Endothelial cell of umbilical vein (primary cell): ENCODE results near the gene CC2D2A. TPM values are rescaled to one million over a fixed set of nuclear protein-coding genes. Genes with fewer than 3 reads are reported as not detected.

Experiments used
- BruUV-seq: library from RNA; stranded (reverse); fragments of 400-500 nt; replicated peaks from 2 replicates; lab custom pipeline; 2021; lab: Mats Ljungman, UMichigan
- CTCF ChIA-PET: fragments of 300-600, 350-600 bp; sonication (Branson Sonifier 250); formaldehyde crosslinking; loops from one replicate; lab custom pipeline; 2021; ENCODE audit warnings: antibody characterized with exemption, inconsistent platforms; lab: Charles Lee
- POLR2A ChIA-PET: fragments of 300-600, 350-600 bp; sonication (Branson Sonifier 250); formaldehyde crosslinking; loops from one replicate; lab custom pipeline; 2021; ENCODE audit warnings: antibody characterized with exemption, inconsistent platforms; lab: Charles Lee
- DNase-seq: peaks from one replicate; pipeline ENCODE4 v3.0.0-alpha.2; 2011; ENCODE audit warnings: low read depth, low spot score
- FAIRE-seq: peaks from 2 replicates; lab custom pipeline; 2011; peaks lifted over from hg19 to GRCh38; lab: Jason Lieb, UNC
- H2AFZ ChIP-seq: 2 replicates; pipeline ENCODE4 v1.6.0; 2012; ENCODE audit warnings: low read depth, low read length, control low read depth, inconsistent platforms
- H3K27ac ChIP-seq: 2 replicates; pipeline ENCODE4 v1.5.1; 2011; ENCODE audit warnings: low read depth, mild to moderate bottlenecking, control low read depth, low read length, moderate library complexity; ENCODE audit not compliant: insufficient read depth
- H3K27me3 ChIP-seq, 2 experiments: 2 replicates each; pipeline versions ENCODE4 v1.6.0 to v1.6.1; 2011; ENCODE audit warnings: low read length in 2 of 2, mixed read lengths in 1 of 2; ENCODE audit not compliant: control insufficient read depth in 2 of 2, insufficient read depth in 2 of 2
- H3K36me3 ChIP-seq, 2 experiments: 2 replicates in 1 of 2; 3 replicates in 1 of 2; pipeline ENCODE4 v1.5.1; 2011; ENCODE audit warnings: low read length in 2 of 2, mild to moderate bottlenecking in 1 of 2, moderate library complexity in 1 of 2; ENCODE audit not compliant: control insufficient read depth in 2 of 2, insufficient read depth in 2 of 2; ENCODE audit errors: extremely low read depth in 1 of 2
- H3K4me1 ChIP-seq: 3 replicates; pipeline ENCODE4 v1.5.1; 2011; ENCODE audit warnings: mild to moderate bottlenecking, low read length; ENCODE audit not compliant: control insufficient read depth, insufficient read depth; ENCODE audit errors: extremely low read depth
- H3K4me2 ChIP-seq: 2 replicates; pipeline ENCODE4 v1.6.1; 2011; ENCODE audit warnings: low read length, control low read depth, mixed read lengths; ENCODE audit not compliant: insufficient read depth
- H3K4me3 ChIP-seq, 3 experiments: fragments of 200-600 bp in 1 of 3; sonication (generic), shearing (Covaris generic) in 1 of 3; replicated peaks in 1 of 3; 2 replicates each; pipeline ENCODE4 v1.5.1; 2011 to 2016; ENCODE audit warnings: control low read depth in 3 of 3, low read length in 3 of 3, mild to moderate bottlenecking in 2 of 3, inconsistent platforms in 1 of 3, low read depth in 1 of 3, moderate library complexity in 1 of 3; ENCODE audit not compliant: insufficient read depth in 1 of 3
- H3K79me2 ChIP-seq: 2 replicates; pipeline ENCODE4 v1.6.0; 2012; ENCODE audit warnings: low read length, inconsistent platforms; ENCODE audit not compliant: control insufficient read depth, insufficient read depth
- H3K9ac ChIP-seq: replicated peaks from 2 replicates; pipeline ENCODE3; 2011; ENCODE audit warnings: low read length, control low read depth; ENCODE audit not compliant: insufficient read depth; ENCODE audit errors: extremely low read depth
- H3K9me1 ChIP-seq: replicated peaks from 3 replicates; pipeline ENCODE4 v1.6.0; 2011; ENCODE audit warnings: mild to moderate bottlenecking, low read length; ENCODE audit not compliant: control insufficient read depth, insufficient read depth; ENCODE audit errors: extremely low read depth
- H3K9me3 ChIP-seq: replicated peaks from 2 replicates; pipeline ENCODE4 v1.5.1; 2012; ENCODE audit warnings: low read length, inconsistent platforms; ENCODE audit not compliant: control insufficient read depth, insufficient read depth
- H4K20me1 ChIP-seq: replicated peaks from 2 replicates; pipeline ENCODE3; 2011; ENCODE audit warnings: mild to moderate bottlenecking, low read length; ENCODE audit not compliant: control insufficient read depth, insufficient read depth; ENCODE audit errors: extremely low read depth
- EZH2 ChIP-seq: IDR thresholded peaks from 2 replicates; pipeline ENCODE4 v1.6.1; 2012; ENCODE audit warnings: borderline replicate concordance, low read depth, mild to moderate bottlenecking, moderate library complexity, low read length, inconsistent platforms; ENCODE audit not compliant: severe bottlenecking
- FOS ChIP-seq: IDR thresholded peaks from 2 replicates; pipeline ENCODE4 v1.6.1; 2011; ENCODE audit warnings: mild to moderate bottlenecking, low read length, moderate library complexity, borderline replicate concordance; ENCODE audit not compliant: insufficient read depth
- GATA2 ChIP-seq: IDR thresholded peaks from 2 replicates; pipeline ENCODE4 v1.7.0; 2011; ENCODE audit warnings: low read depth, mild to moderate bottlenecking, moderate library complexity, mixed read lengths, low read length; ENCODE audit not compliant: insufficient read length, insufficient read depth
- JUN ChIP-seq: IDR thresholded peaks from 2 replicates; pipeline ENCODE4 v1.6.1; 2011; ENCODE audit warnings: borderline replicate concordance, low read depth; ENCODE audit not compliant: insufficient read length, insufficient read depth
- MYC ChIP-seq: IDR thresholded peaks from one replicate; pipeline ENCODE4 v1.6.1; 2011; ENCODE audit warnings: mild to moderate bottlenecking, low read depth, low read length
- POLR2A ChIP-seq: IDR thresholded peaks from 2 replicates; pipeline ENCODE4 v1.6.1; 2012; ENCODE audit warnings: low read depth, mild to moderate bottlenecking, control low read depth, low read length
- POLR2AphosphoS5 ChIP-seq: IDR thresholded peaks from 2 replicates; pipeline ENCODE4 v1.6.1; 2012; ENCODE audit warnings: low read depth, mild to moderate bottlenecking, control low read depth, low read length, moderate library complexity; ENCODE audit not compliant: insufficient read depth
- dilution Hi-C: fragments of 300-500 bp; cut with MboI; formaldehyde crosslinking; loops from one replicate; pipeline ENCODE4 v1.15.0; 2019; ENCODE audit warnings: low sequenced_read_pairs; ENCODE audit not compliant: extremely low pct_ligation_motif_present
- intact Hi-C: fragments of 100-400 bp; cut with micrococcal nuclease; formaldehyde crosslinking; loops from one replicate; pipeline ENCODE4 v1.10.0; 2022
- polyA plus RNA-seq, 4 experiments: library from polyadenylated mRNA; depleted of rRNA in 3 of 4; stranded (reverse) in 3 of 4; unstranded in 1 of 4; fragments of >200 nt; gene quantifications; 2 replicates each; pipeline versions ENCODE4 v1.2.1 to v1.2.3, GENCODE V29; 2011 to 2012; ENCODE audit warnings: missing spikeins in 1 of 4
- total RNA-seq: library from RNA; stranded (reverse); gene quantifications from 2 replicates; pipeline ENCODE4 v1.2.3, GENCODE V29; 2021
- TF ChIP-seq, protein P1 (sequence below): IDR thresholded peaks from 2 replicates; pipeline ENCODE4 v1.6.1; 2011; ENCODE audit not compliant: insufficient read depth, insufficient read length
- TF ChIP-seq, protein P2 (sequence below), 2 donors: IDR thresholded peaks; 1 replicate in 1 of 2; 2 replicates in 1 of 2; pipeline ENCODE4 v1.5.1; 2011; ENCODE audit warnings: low read length in 2 of 2, mild to moderate bottlenecking in 2 of 2, moderate library complexity in 2 of 2, control low read depth in 1 of 2, inconsistent platforms in 1 of 2, low read depth in 1 of 2; ENCODE audit not compliant: insufficient read depth in 1 of 2; ENCODE audit errors: extremely low read depth in 1 of 2

The CC2D2A gene
- total and polyA plus RNA-seq, 2 donors (not counting 3 experiments of a cell fraction or from before 2014, with no cell fraction given) = 10.2 to 22.4 TPM

DNA sequence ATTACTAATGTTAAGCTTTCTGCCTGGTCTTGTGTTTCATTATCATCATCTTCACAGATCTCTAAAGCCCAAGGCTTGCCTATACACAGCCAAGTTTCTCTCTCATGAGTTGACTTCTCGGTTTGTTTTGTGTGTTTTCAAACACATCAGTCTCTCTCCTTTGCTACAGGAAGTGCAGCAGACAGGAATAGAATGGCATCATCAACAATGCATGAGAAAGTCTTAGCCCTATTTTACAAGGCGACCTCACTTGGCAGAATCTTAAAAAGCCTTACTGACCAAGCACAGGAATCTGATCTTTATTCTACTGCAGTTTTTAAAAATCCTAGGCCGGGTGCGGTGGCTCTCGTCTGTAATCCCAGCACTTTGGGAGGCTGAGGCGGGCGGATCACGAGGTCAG lies 36.8 kb downstream of the CC2D2A start:
- no TSS peak for BruUV-seq
- ChIA-PET POLR2A (no interaction called here), CTCF (interaction anchor here (1.8 kb wide), 1 partner anchor 27 kb away, joined by 5 read pairs; no protein-coding TSS in a partner anchor)
- dilution Hi-C loops (no loop called here), intact Hi-C loops (no loop called here)
- Histone ChIP-seq H3K27me3 (no peaks in the 10 kb centered on the region), H2AFZ (no peak overlapping the region), H3K9me1 (peaks cover 2% of the 10 kb centered on the region), H3K9me3 (no peaks in the 10 kb centered on the region), H3K4me1 (no peaks in the 10 kb centered on the region), H4K20me1 (no peaks in the 10 kb centered on the region), H3K36me3 (peaks cover 0 to 2% of the 10 kb centered on the region in 2 experiments), H3K79me2 (no peaks in the 10 kb centered on the region), H3K9ac (no peak overlapping the region), H3K4me3 (no peak overlapping the region), H3K27ac (no peak overlapping the region), H3K4me2 (no peak overlapping the region)
- FAIRE-seq (peak; percentile 24), DNase-seq (peak; percentile 56)
- TF ChIP-seq EZH2 (no peak), JUN (no peak), POLR2AphosphoS5 (no peak), GATA2 (no peak), MYC (no peak), POLR2A (no peak), FOS (no peak)
- TF ChIP-seq, protein P1, sequence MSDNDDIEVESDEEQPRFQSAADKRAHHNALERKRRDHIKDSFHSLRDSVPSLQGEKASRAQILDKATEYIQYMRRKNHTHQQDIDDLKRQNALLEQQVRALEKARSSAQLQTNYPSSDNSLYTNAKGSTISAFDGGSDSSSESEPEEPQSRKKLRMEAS = no peak
- TF ChIP-seq, protein P2, sequence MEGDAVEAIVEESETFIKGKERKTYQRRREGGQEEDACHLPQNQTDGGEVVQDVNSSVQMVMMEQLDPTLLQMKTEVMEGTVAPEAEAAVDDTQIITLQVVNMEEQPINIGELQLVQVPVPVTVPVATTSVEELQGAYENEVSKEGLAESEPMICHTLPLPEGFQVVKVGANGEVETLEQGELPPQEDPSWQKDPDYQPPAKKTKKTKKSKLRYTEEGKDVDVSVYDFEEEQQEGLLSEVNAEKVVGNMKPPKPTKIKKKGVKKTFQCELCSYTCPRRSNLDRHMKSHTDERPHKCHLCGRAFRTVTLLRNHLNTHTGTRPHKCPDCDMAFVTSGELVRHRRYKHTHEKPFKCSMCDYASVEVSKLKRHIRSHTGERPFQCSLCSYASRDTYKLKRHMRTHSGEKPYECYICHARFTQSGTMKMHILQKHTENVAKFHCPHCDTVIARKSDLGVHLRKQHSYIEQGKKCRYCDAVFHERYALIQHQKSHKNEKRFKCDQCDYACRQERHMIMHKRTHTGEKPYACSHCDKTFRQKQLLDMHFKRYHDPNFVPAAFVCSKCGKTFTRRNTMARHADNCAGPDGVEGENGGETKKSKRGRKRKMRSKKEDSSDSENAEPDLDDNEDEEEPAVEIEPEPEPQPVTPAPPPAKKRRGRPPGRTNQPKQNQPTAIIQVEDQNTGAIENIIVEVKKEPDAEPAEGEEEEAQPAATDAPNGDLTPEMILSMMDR (IDR thresholded peaks at IDR 0.05; ENCODE audit: extremely low read depth in 1 of 2, insufficient read depth in 1 of 2, low read depth in 1 of 2, low read length in 2 of 2) = no peak
